Measurements from ENCODE around the gene HAUS6.
"Not testable (repeated sequence)": the region's sequence is repeated elsewhere in the genome, so short reads cannot be mapped to it uniquely, and the experiment has no call there.

Gene HAUS6

GRCh38 chr9:19116107-19116790 is 13.5 kb upstream of the HAUS6 start:
- no peak for DNase-seq (ENCODE audit: low read depth in 2 of 2)

GRCh38 chr9:19114680-19115270 is 12.1 kb upstream of the HAUS6 start:
- no peak for DNase-seq (ENCODE audit: low read depth in 2 of 2)

- DNase-seq (ENCODE audit: low read depth in 2 of 2), result no peak
Observed at GRCh38 chr9:19113964-19114679, 11.4 kb upstream of the HAUS6 start.

GRCh38 chr9:19113064-19113611 is 10.4 kb upstream of the HAUS6 start:
- not testable (repeated sequence) for DNase-seq (ENCODE audit: low read depth in 2 of 2)

GRCh38 chr9:19108038-19108437 is 5.3 kb upstream of the HAUS6 start:
- no peak for DNase-seq (ENCODE audit: low read depth in 2 of 2)

- no peak for DNase-seq (ENCODE audit: low read depth in 2 of 2)
Observed at GRCh38 chr9:19104515-19105282, 2.0 kb upstream of the HAUS6 start.

- DNase-seq (ENCODE audit: low read depth in 2 of 2), result no peak
Observed at GRCh38 chr9:19102181-19102630, 498 bp downstream of the HAUS6 start.

GRCh38 chr9:19101203-19101602 is 1.5 kb downstream of the HAUS6 start:
- DNase-seq (ENCODE audit: low read depth in 2 of 2), result no peak

GRCh38 chr9:19097431-19097830 is 5.3 kb downstream of the HAUS6 start:
- DNase-seq (ENCODE audit: low read depth in 2 of 2), result not testable (repeated sequence)

- DNase-seq (ENCODE audit: low read depth in 2 of 2), result no peak
Observed at GRCh38 chr9:19087106-19088000, 15.4 kb downstream of the HAUS6 start.

GRCh38 chr9:19085295-19085694 is 17.4 kb downstream of the HAUS6 start:
- DNase-seq (ENCODE audit: low read depth in 2 of 2), result no peak

GRCh38 chr9:19074836-19075235 is 27.9 kb downstream of the HAUS6 start:
- no peak for DNase-seq (ENCODE audit: low read depth in 2 of 2)

- no peak for DNase-seq (ENCODE audit: low read depth in 2 of 2)
Observed at GRCh38 chr9:19074229-19074628, 28.5 kb downstream of the HAUS6 start.

GRCh38 chr9:19057033-19057432 is 45.7 kb downstream of the HAUS6 start:
- no peak for DNase-seq (ENCODE audit: low read depth in 2 of 2)

GRCh38 chr9:19050637-19051591 is 51.8 kb downstream of the HAUS6 start:
- no peak for DNase-seq (ENCODE audit: low read depth in 2 of 2)

GRCh38 chr9:19049917-19050636 is 52.6 kb downstream of the HAUS6 start:
- no peak for DNase-seq (ENCODE audit: low read depth in 2 of 2)

- DNase-seq (ENCODE audit: low read depth in 2 of 2), result peak; percentile 87 to 89
Observed at GRCh38 chr9:19048966-19049916, 53.5 kb downstream of the HAUS6 start, which contains the start of gene RRAGA. Gene RRAGA, plus strand, starts transcription at chr9:19049427. Its CDS starts 233 bp downstream, at chr9:19049660.

- DNase-seq (ENCODE audit: low read depth in 2 of 2), result no peak
Observed at GRCh38 chr9:19036611-19037010, 66.1 kb downstream of the HAUS6 start.
